ENCODE measurements around the gene CAMP.
A peak's percentile ranks its signal among the peaks of the same experiment; 100 is the strongest.

The CAMP gene

GRCh38 chr3:48215019-48215418, 8.3 kb upstream of the CAMP start:
- DNase-seq (ENCODE audit: low read depth) = no peak

- DNase-seq (ENCODE audit: low read depth) = peak; percentile 21
These were observed 7.8 kb upstream of the CAMP start for GRCh38 chr3:48215466-48215865.

- DNase-seq (ENCODE audit: low read depth) = no peak
These were observed 7.4 kb upstream of the CAMP start for GRCh38 chr3:48215876-48216275.

- no peak for DNase-seq (ENCODE audit: low read depth)
These were observed 5.8 kb upstream of the CAMP start for GRCh38 chr3:48217449-48217848.

GRCh38 chr3:48218537-48218936, 4.8 kb upstream of the CAMP start:
- no peak for DNase-seq (ENCODE audit: low read depth)

GRCh38 chr3:48219543-48219942, 3.8 kb upstream of the CAMP start:
- no peak for DNase-seq (ENCODE audit: low read depth)

- DNase-seq (ENCODE audit: low read depth) = no peak
These were observed 2.5 kb upstream of the CAMP start for GRCh38 chr3:48220746-48221145.

GRCh38 chr3:48225587-48225986, 2.3 kb downstream of the CAMP start:
- no peak for DNase-seq (ENCODE audit: low read depth)

- no peak for DNase-seq (ENCODE audit: low read depth)
These were observed 3.6 kb downstream of the CAMP start for GRCh38 chr3:48226939-48227338.

- DNase-seq (ENCODE audit: low read depth) = no peak
These were observed 8.9 kb downstream of the CAMP start for GRCh38 chr3:48232232-48232631.

- peak; percentile 51 for DNase-seq (ENCODE audit: low read depth)
These were observed 9.4 kb downstream of the CAMP start for GRCh38 chr3:48232734-48233133.

- DNase-seq (ENCODE audit: low read depth) = no peak
These were observed 10.2 kb downstream of the CAMP start for GRCh38 chr3:48233542-48233941.

GRCh38 chr3:48236531-48236930, 13.2 kb downstream of the CAMP start:
- no peak for DNase-seq (ENCODE audit: low read depth)

- no peak for DNase-seq (ENCODE audit: low read depth)
These were observed 15.3 kb downstream of the CAMP start for GRCh38 chr3:48238531-48239085.

GRCh38 chr3:48240000-48240963, 17.0 kb downstream of the CAMP start:
- no peak for DNase-seq (ENCODE audit: low read depth)

GRCh38 chr3:48241796-48242455, 18.6 kb downstream of the CAMP start:
- no peak for DNase-seq (ENCODE audit: low read depth)

- DNase-seq (ENCODE audit: low read depth) = no peak
These were observed 20.6 kb downstream of the CAMP start for GRCh38 chr3:48243886-48244285.

- no peak for DNase-seq (ENCODE audit: low read depth)
These were observed 21.2 kb downstream of the CAMP start for GRCh38 chr3:48244461-48244860.

- no peak for DNase-seq (ENCODE audit: low read depth)
These were observed 21.8 kb downstream of the CAMP start for GRCh38 chr3:48245136-48245535.

GRCh38 chr3:48247401-48247811, 24.1 kb downstream of the CAMP start:
- DNase-seq (ENCODE audit: low read depth) = no peak

- peak; percentile 30 for DNase-seq (ENCODE audit: low read depth)
These were observed 25.0 kb downstream of the CAMP start for GRCh38 chr3:48248095-48248850.

GRCh38 chr3:48256557-48256956, 33.3 kb downstream of the CAMP start:
- DNase-seq (ENCODE audit: low read depth) = no peak
